Brain microvascular endothelial cell (primary cell): ENCODE data around the gene KIF1C.

Source experiments
- DNase-seq: peaks from one replicate; pipeline ENCODE4 v3.0.0-alpha.2; 2020
- H3K27ac ChIP-seq: fragments of 250-450 bp; sonication (Bioruptor Pico); 2 replicates; pipeline ENCODE4 v1.5.1; 2020; ENCODE audit warnings: mild to moderate bottlenecking, moderate library complexity
- H3K27me3 ChIP-seq: fragments of 250-450 bp; sonication (Bioruptor Pico); replicated peaks from 2 replicates; pipeline ENCODE4 v1.5.1; 2020; ENCODE audit warnings: mild to moderate bottlenecking
- H3K36me3 ChIP-seq: fragments of 250-450 bp; sonication (Bioruptor Pico); replicated peaks from 2 replicates; pipeline ENCODE4 v1.5.1; 2020; ENCODE audit warnings: mild to moderate bottlenecking
- H3K4me3 ChIP-seq: 2 replicates; pipeline ENCODE4 v1.5.1; 2011; ENCODE audit warnings: low read depth, mild to moderate bottlenecking, control low read depth, low read length, moderate library complexity
- CTCF ChIP-seq: IDR thresholded peaks from 2 replicates; pipeline ENCODE4 v1.5.1; 2011; ENCODE audit warnings: low read depth, mild to moderate bottlenecking, moderate library complexity, low read length, control low read depth, inconsistent platforms; ENCODE audit errors: missing control alignments
- in situ Hi-C: cut with HindIII; loops from 2 replicates; pipeline ENCODE4 v1.10.0; 2017; ENCODE audit warnings: low sequenced_read_pairs, low pct_ligation_motif_present

The KIF1C gene

GRCh38 chr17:4980644-4981216, 17.0 kb upstream of the KIF1C start:
- Histone ChIP-seq H3K4me3 (no peak overlapping the region), H3K27ac (no peak overlapping the region), H3K27me3 (no peaks in the 10 kb centered on the region), H3K36me3 (peaks cover 52% of the 10 kb centered on the region)
- in situ Hi-C loops = no loop called here
- TF ChIP-seq CTCF = peak; percentile 71
- peak; percentile 31 for DNase-seq

DNA sequence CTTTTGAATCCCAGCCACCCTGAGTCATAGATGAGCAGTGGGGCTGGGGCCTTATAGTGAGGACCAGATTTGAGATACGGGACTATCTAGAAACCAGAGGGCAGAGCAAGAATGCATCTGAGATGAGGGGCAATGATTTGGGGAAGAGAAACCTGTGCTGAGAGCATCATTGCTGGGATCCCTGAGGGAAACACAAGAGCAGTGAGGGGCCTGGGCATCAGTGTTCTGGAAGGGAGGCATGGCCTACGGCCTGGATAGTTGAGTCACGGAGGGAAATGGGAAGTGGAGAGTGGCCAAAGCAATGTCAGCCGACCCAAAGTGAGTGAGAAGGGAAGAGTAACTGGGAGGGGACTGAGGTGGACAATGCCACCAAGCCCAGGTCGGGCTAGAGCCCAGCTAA, 15.4 kb upstream of the KIF1C start:
- Histone ChIP-seq H3K27ac (no peak overlapping the region), H3K27me3 (no peaks in the 10 kb centered on the region), H3K4me3 (no peak overlapping the region), H3K36me3 (peaks cover 46% of the 10 kb centered on the region)
- TF ChIP-seq CTCF = no peak
- in situ Hi-C loops = no loop called here
- DNase-seq = no peak

DNA sequence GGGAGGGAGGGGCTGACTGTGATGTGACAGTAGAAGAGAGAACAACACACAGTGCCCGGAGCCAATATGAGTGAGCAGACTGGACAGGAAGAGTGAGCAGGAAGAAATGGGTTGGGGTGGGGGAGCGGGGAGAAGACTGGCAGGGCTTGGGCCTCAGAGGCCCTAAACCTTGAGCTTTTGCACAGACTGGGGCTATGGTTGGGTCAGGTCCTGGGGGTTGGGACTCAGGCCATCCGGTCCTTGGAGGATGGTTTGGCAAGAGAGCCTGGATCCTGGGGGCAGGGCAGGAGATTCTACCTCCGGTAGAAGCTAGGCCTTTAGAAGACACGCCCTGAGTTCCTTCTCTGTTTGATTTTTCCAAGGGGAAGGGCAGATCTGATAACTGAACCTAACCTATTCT, 11.3 kb upstream of the KIF1C start:
- Histone ChIP-seq H3K4me3 (peak overlapping the region; percentile 82), H3K27ac (no peak overlapping the region), H3K36me3 (peaks cover 13% of the 10 kb centered on the region), H3K27me3 (no peaks in the 10 kb centered on the region)
- no peak for DNase-seq
- in situ Hi-C loops = no loop called here
- no peak for TF ChIP-seq CTCF

DNA sequence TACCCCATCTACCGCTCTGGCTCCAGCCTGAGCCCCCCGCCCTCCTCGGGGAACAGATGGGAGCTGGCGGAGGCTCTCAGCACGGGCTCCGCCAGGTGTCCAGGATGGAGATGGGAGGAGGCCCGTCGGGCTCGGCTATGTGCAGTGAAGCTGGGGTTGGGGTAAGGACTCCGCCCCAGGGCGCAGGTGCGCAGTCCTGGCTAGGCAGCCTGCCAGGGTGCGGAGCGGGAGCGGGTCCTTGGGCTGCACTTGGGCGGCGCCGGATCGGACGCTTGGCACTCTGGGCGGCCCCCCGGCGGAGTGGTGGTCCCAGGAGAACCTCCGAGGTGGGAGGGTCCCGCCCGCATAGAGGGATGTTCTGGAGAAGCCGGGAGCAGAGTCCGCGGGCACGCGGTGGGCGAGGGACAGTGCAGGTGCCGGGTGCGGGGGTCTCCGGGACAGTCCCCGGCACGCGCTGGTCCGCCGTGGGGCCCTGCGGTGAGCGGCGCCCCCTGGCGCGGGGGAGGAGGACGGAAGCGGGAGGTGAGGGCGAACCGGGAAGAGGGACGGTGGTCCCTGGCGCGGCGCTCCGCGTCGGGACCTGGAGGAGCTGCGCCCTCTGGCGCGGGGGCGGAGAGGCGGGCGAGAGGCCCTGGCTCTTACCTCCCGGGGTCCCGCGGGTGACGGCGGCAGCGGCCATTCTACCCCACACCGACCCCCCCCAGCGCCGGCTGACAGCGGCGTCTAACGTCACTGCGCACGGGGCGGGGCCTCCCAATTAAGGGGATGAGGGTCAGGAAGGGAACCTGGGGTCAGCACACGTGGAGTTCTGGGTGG, 10.6 kb upstream of the KIF1C start, which contains the start of gene CAMTA2:
TSS of gene CAMTA2 (minus strand) at position 725 of the 816 bp plus-strand sequence. CDS start 1,453 bp downstream, outside the sequence.
- DNase-seq = peak; percentile 47
- Histone ChIP-seq H3K27me3 (no peaks in the 10 kb centered on the region), H3K4me3 (peak within 1 kb of the TSS; percentile 82), H3K27ac (peak within 1 kb of the TSS; percentile 47), H3K36me3 (peaks cover 8% of the 10 kb centered on the region)
- peak; percentile 52 for TF ChIP-seq CTCF
- in situ Hi-C loops = no loop called here

- in situ Hi-C loops = no loop called here
- no peak for DNase-seq
- Histone ChIP-seq H3K27ac (peak overlapping the region; percentile 47), H3K36me3 (peaks cover under 1% of the 10 kb centered on the region), H3K27me3 (no peaks in the 10 kb centered on the region), H3K4me3 (peak overlapping the region; percentile 82)
- TF ChIP-seq CTCF = no peak
Observed at GRCh38 chr17:4987767-4988567, 9.8 kb upstream of the KIF1C start.
